ENCODE data around the gene PEA15. TPM values are rescaled to one million over a fixed set of nuclear protein-coding genes. Genes with fewer than 3 reads are reported as not detected.
A peak's percentile ranks its signal among the peaks of the same experiment; 100 is the strongest.

The PEA15 gene
- total and polyA plus RNA-seq, 2 of the 8 experiments (the other 6 are each of a cell fraction or from before 2014, with no cell fraction given), result 71.3 to 75.1 TPM

- Histone ChIP-seq H3K4me3 (ENCODE audit: extremely low read depth in 1 of 4, insufficient read depth in 2 of 4, low read depth in 3 of 4, low read length in 4 of 4) (peak overlapping the region; percentile 24 to 99 (median 26); a peak in 4 of 8 replicates), H3K56ac (replicated peaks; ENCODE audit: insufficient read length, low read depth, low read length) (no peak overlapping the region), H2BK5ac (ENCODE audit: low read depth, low read length) (peak overlapping the region; percentile 48; the same call in 1 of the 2 replicates), H3K36me3 (ENCODE audit: control insufficient read depth in 2 of 4, insufficient read depth in 4 of 4, low read length in 3 of 4) (peaks cover 0 to 4% (median 0%) of the 10 kb centered on the region in 4 experiments; a peak in 2 of 8 replicates), H2AK5ac (ENCODE audit: low read depth, low read length) (no peak overlapping the region), H3K4me2 (ENCODE audit: insufficient read depth in 1 of 2, low read depth in 2 of 2, low read length in 2 of 2) (peak overlapping the region; percentile 64 to 93), H2AFZ (ENCODE audit: low read length) (0 out of 2 replicates have a peak overlapping the region, but pooled peaks have one; percentile 75), H3K18ac (ENCODE audit: extremely low read depth, low read length) (peak overlapping the region; percentile 66; the same call in 1 of the 2 replicates), H3K23me2 (ENCODE audit: low read depth, low read length) (peaks cover 9% of the 10 kb centered on the region), H2BK20ac (ENCODE audit: low read length) (peak overlapping the region; percentile 15; the same call in 1 of the 2 replicates), H4K20me1 (replicated peaks in 1 of 2; ENCODE audit: control insufficient read depth in 1 of 2, insufficient read depth in 2 of 2, low read length in 2 of 2) (peaks cover 0 to 8% of the 10 kb centered on the region in 2 experiments), H2BK15ac (ENCODE audit: low read length) (peak overlapping the region; percentile 65; the same call in 1 of the 2 replicates), H2BK120ac (replicated peaks; ENCODE audit: low read depth, low read length) (peak overlapping the region; percentile 70), H3K9me3 (ENCODE audit: insufficient read depth in 2 of 2, low read depth in 1 of 2, low read length in 1 of 2) (no peaks in the 10 kb centered on the region), H3K79me2 (ENCODE audit: control insufficient read depth in 1 of 2, insufficient read depth in 2 of 2, low read length in 2 of 2) (peaks cover 5 to 8% of the 10 kb centered on the region in 2 experiments; a peak in 2 of 4 replicates), H3K9ac (replicated peaks in 1 of 4; ENCODE audit: extremely low read depth in 1 of 4, low read depth in 3 of 4, low read length in 3 of 4) (no peak overlapping the region), H2BK12ac (ENCODE audit: low read depth, low read length) (peak overlapping the region; percentile 55; the same call in 1 of the 2 replicates), H3K79me1 (ENCODE audit: low read depth, low read length) (peaks cover 4% of the 10 kb centered on the region), H3K4ac (replicated peaks; ENCODE audit: insufficient read length, low read depth, low read length) (peak overlapping the region; percentile 63), H3K23ac (ENCODE audit: insufficient read length) (no peak overlapping the region), H3K27me3 (replicated peaks in 1 of 4; ENCODE audit: control insufficient read depth in 3 of 4, extremely low read depth in 1 of 4, insufficient read depth in 3 of 4, low read length in 3 of 4) (no peaks in the 10 kb centered on the region), H4K8ac (ENCODE audit: extremely low read depth, insufficient read depth, low read length) (no peak overlapping the region), H4K91ac (replicated peaks; ENCODE audit: insufficient read length, low read length) (peak overlapping the region; percentile 81), H3K4me1 (replicated peaks in 1 of 4; ENCODE audit: control insufficient read depth in 3 of 4, insufficient read depth in 4 of 4, low read length in 3 of 4) (peaks cover 8 to 28% (median 17%) of the 10 kb centered on the region in 4 experiments), H4K5ac (ENCODE audit: insufficient read length, low read depth, low read length) (no peak overlapping the region), H3K14ac (ENCODE audit: insufficient read length) (no peak overlapping the region), H3K27ac (ENCODE audit: low read depth, low read length) (no peak overlapping the region)
- FAIRE-seq, result no peak
- CTCF ChIA-PET (ENCODE audit: partially characterized antibody), result interaction anchor here (0.9 to 20.4 kb wide), 8 partner anchors 15 to 103 kb away, joined by 3 to 257 read pairs (median 8); partner anchors contain the start of gene CASQ1
- POLR2A ChIA-PET (ENCODE audit: partially characterized antibody), result interaction anchor here (0.6 to 11.3 kb wide), 6 partner anchors 9 to 34 kb away, joined by 3 to 107 read pairs (median 4); partner anchors contain the start of gene CASQ1
- no peak for DNase-seq (ENCODE audit: low read depth in 1 of 2, low spot score in 2 of 2)
- 27% methylated on average over 4 of the region's 7 CpGs; no CpG with 5 or more reads in 1 of the 2 experiments for WGBS, 2 experiments (ENCODE audit: extremely low coverage in 1 of 2, insufficient coverage in 1 of 2, insufficient read length in 1 of 2, insufficient replicate concordance in 2 of 2, low coverage in 1 of 2, low lambda C conversion rate in 2 of 2, missing lambda C conversion rate in 1 of 2)
- TF ChIP-seq NRF1 (IDR thresholded peaks at IDR 0.05; ENCODE audit: low read depth, low read length) (no peak), MAFK (IDR thresholded peaks at IDR 0.05; ENCODE audit: low read depth, low read length) (no peak), CBX8 (IDR thresholded peaks at IDR 0.05; ENCODE audit: borderline replicate concordance, low read depth, low read length) (no peak), CHD2 (IDR thresholded peaks at IDR 0.05; ENCODE audit: low read length) (no peak), CEBPB (IDR thresholded peaks at IDR 0.05; ENCODE audit: low read depth, low read length) (no peak)
These were observed 500 bp upstream of the PEA15 start for GRCh38 chr1:160204526-160205241.
